Heart right ventricle (tissue), 16 donors: Measurements from ENCODE around the gene TBATA. TPM values are rescaled to one million over a fixed set of nuclear protein-coding genes. Genes with fewer than 3 reads are reported as not detected.

ENCODE experiments used
- ATAC-seq, 8 donors: fragments of 200-7000 bp; cut with Tn5 transposase; one replicate each; pipeline ENCODE4 v1.9.1; 2020; ENCODE audit warnings: mild to moderate bottlenecking in 8 of 8, moderate library complexity in 8 of 8, moderate number of reproducible peaks in 1 of 8
- DNase-seq, 2 donors: peaks; one replicate each; pipeline ENCODE4 v3.0.0-alpha.2; 2020
- H3K27ac ChIP-seq, 10 donors: fragments of 200-600 bp; sonication (generic) in 2 of 10; one replicate each; pipeline versions ENCODE4 v1.5.0 to v1.8.0; 2020 to 2022; ENCODE audit warnings: mild to moderate bottlenecking in 3 of 10
- H3K27me3 ChIP-seq, 7 donors: fragments of 200-600 bp; one replicate each; pipeline ENCODE4 v1.8.0; 2021 to 2022; ENCODE audit warnings: mild to moderate bottlenecking in 2 of 7
- H3K36me3 ChIP-seq, 9 donors: fragments of 200-600 bp; sonication (generic) in 1 of 9; one replicate each; pipeline versions ENCODE4 v1.5.0 to v1.8.0; 2020 to 2022; ENCODE audit warnings: mild to moderate bottlenecking in 2 of 9
- H3K4me1 ChIP-seq, 9 donors: fragments of 200-600 bp; sonication (generic) in 1 of 9; one replicate each; pipeline versions ENCODE4 v1.5.0 to v1.8.0; 2020 to 2022; ENCODE audit warnings: mild to moderate bottlenecking in 4 of 9
- H3K4me3 ChIP-seq, 10 donors: fragments of 200-600 bp; sonication (generic) in 2 of 10; one replicate each; pipeline versions ENCODE4 v1.5.0 to v1.8.0; 2020 to 2022; ENCODE audit warnings: mild to moderate bottlenecking in 7 of 10, moderate library complexity in 2 of 10
- H3K9me3 ChIP-seq, 11 donors: fragments of 200-600 bp in 10 of 11; sonication (generic) in 2 of 11; one replicate each; pipeline versions ENCODE4 v1.5.0 to v1.8.0; 2013 to 2022; ENCODE audit warnings: mild to moderate bottlenecking in 2 of 11, control low read depth in 1 of 11, moderate library complexity in 1 of 11
- WGBS, 2 donors: extraction: QIAGEN DNeasy Blood & Tissue Kit; methylation state at CpG; one replicate each; pipeline ENCODE4 v1.1.7; 2013; ENCODE audit warnings: inconsistent platforms in 1 of 2; 5-methylcytosine and 5-hydroxymethylcytosine counted together
- intact Hi-C, 10 donors: fragments of 100-400 bp; cut with DNase I; formaldehyde crosslinking; loops; one replicate each; pipeline versions ENCODE4 v1.11.1 to v1.14.2; 2022
- polyA plus RNA-seq, 2 donors: library from polyadenylated mRNA; stranded (reverse); fragments of 200-250 nt; gene quantifications; one replicate each; pipeline ENCODE4 v1.2.3, GENCODE V29; 2013
- total RNA-seq, 10 donors: library from RNA; stranded (reverse); fragmentation: NEBNext Ultra II Directional in 3 of 10; extraction: Animal tissue kit (Norgen Biotek cat#: 25700) in 3 of 10; gene quantifications; one replicate each; pipeline versions ENCODE4 v1.2.1 to v1.2.4, GENCODE V29; 2021 to 2023
- TF ChIP-seq, protein P1 (sequence below), 9 donors: fragments of 200-600 bp; sonication (generic) in 2 of 9; IDR thresholded peaks; one replicate each; pipeline versions ENCODE4 v1.5.0 to v1.8.0; 2021 to 2022; ENCODE audit warnings: antibody characterized with exemption in 9 of 9, mild to moderate bottlenecking in 5 of 9, moderate library complexity in 1 of 9
- donor health status: Arrhythmogenic right ventricular cardiomyopathy.
- donor health status: ischemic (EF 13 %, LVEDD 7.1; RV severe dilation, severe dysfunction).
- donor health status: healthy with polysubstance abuse.
- donor health status: DM: no; HTN: yes; CAD: no.
- donor health status: DM: no; HTN: no; CAD: no.
- donor health status: ischemic (EF 25% LVEDD 6.9; RV normal size, moderate dysfunction).
- donor health status: ischemic (EF 25% LVEDD 5.7; RV mildly dilated, moderate dysfunction).
- donor health status: healthy.
- donor health status: DM: yes; HTN: yes; CAD: no.
- donor health status: Ischemic cardiomyopathy.
- donor health status: ischemic (EF 35%, LVEDD 5.7; RV mildly dilated, moderate dysfunction).
- donor health status: nonischemic (EF 11% LVEDD 7.7; RV severe dilation, severe dysfunction).
- donor health status: DM: yes; HTN: yes; CAD: no.
- donor health status: PGD.
- donor health status: ischemic (EF 29% LVEDD 5.4; RV normal size, mild dysfunction).
- donor health status: nonischemic (EF 23%, LVEDD 6.1; RV moderate dilation, normal function).

Gene TBATA
- total and polyA plus RNA-seq, 12 donors, result not detected

GRCh38 chr10:70732569-70732968 is 52.6 kb downstream of the TBATA start:
- Histone ChIP-seq H3K27ac (no peak overlapping the region), H3K27me3 (no peaks in the 10 kb centered on the region), H3K4me3 (no peak overlapping the region), H3K4me1 (peaks cover 0 to 17% (median 8%) of the 10 kb centered on the region in 9 donors), H3K9me3 (no peaks in the 10 kb centered on the region), H3K36me3 (no peaks in the 10 kb centered on the region)
- TF ChIP-seq, protein P1, sequence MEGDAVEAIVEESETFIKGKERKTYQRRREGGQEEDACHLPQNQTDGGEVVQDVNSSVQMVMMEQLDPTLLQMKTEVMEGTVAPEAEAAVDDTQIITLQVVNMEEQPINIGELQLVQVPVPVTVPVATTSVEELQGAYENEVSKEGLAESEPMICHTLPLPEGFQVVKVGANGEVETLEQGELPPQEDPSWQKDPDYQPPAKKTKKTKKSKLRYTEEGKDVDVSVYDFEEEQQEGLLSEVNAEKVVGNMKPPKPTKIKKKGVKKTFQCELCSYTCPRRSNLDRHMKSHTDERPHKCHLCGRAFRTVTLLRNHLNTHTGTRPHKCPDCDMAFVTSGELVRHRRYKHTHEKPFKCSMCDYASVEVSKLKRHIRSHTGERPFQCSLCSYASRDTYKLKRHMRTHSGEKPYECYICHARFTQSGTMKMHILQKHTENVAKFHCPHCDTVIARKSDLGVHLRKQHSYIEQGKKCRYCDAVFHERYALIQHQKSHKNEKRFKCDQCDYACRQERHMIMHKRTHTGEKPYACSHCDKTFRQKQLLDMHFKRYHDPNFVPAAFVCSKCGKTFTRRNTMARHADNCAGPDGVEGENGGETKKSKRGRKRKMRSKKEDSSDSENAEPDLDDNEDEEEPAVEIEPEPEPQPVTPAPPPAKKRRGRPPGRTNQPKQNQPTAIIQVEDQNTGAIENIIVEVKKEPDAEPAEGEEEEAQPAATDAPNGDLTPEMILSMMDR (IDR thresholded peaks at IDR 0.05), result no peak
- no peak for DNase-seq
- ATAC-seq, result no peak
- intact Hi-C loops, result no loop called here
- WGBS, 2 donors, result 92 to 97% methylated on average over 4 of the region's 4 CpGs

DNA sequence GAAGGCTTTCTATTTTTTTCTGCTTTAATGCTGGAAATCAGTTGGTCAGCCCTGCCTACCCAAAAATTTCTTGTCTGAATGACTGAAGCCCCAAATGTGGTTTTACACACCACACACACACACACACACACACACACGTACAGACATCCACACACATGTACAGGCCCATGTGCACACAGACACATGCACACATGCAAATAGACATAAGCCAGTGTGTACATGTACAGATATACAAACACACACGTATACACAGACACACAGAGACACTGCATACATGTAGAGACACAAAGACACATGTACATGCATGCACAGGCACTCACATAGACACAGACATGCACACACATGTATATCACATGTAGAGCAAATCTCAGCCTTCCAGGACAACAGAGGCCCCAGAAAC is 54.2 kb downstream of the TBATA start:
- H3K36me3 ChIP-seq, result no peaks in the 10 kb centered on the region
- no peak for ATAC-seq
- intact Hi-C loops, result no loop called here
- no peak overlapping the region for H3K4me3 ChIP-seq
- no peaks in the 10 kb centered on the region for H3K27me3 ChIP-seq
- TF ChIP-seq, protein P1 (IDR thresholded peaks at IDR 0.05), result no peak
- peaks cover 0 to 17% (median 8%) of the 10 kb centered on the region in 9 donors for H3K4me1 ChIP-seq
- no peak for DNase-seq
- no peak overlapping the region for H3K27ac ChIP-seq
- no peaks in the 10 kb centered on the region for H3K9me3 ChIP-seq
- WGBS, 2 donors, result 89 to 95% methylated on average over 2 of the region's 2 CpGs

DNA sequence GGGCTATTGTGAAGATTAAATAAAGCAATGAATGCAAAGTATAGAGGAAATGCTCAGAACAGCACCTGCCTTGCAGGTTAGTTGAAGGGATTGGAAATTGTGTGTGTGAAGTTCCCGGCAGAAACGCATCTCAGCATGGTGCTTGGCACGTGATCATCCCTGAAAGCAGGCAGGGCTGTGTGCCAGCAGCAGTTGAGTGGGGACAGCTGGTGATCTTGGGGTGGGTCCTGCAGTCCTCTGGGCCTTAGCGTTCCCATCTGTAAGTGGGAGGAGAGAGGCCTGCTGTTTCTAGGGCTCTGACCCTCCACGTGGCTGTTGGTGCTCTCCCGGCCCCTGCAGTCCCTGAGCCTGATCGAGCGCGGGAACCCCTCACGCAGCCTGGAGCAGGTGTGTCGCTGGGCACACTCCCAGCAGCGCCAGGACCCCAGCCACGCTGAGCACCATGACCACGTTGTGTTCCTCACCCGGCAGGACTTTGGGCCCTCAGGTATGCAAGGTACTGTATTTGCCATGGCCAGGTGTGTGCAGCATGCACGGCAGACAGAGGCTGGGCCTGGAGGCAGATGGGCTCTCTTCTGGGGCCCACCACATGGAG is 55.3 kb downstream of the TBATA start:
- ATAC-seq, result peak in 1 of 8 donors; percentile 10
- no peak for DNase-seq

GRCh38 chr10:70728328-70728727 is 56.8 kb downstream of the TBATA start:
- no peak overlapping the region for H3K4me3 ChIP-seq
- TF ChIP-seq, protein P1 (IDR thresholded peaks at IDR 0.05), result no peak
- DNase-seq (no peak), ATAC-seq (peak in 5 of 8 donors; percentile 29 to 61 (median 51))
- peak overlapping the region in 1 of 10 donors; percentile 9 for H3K27ac ChIP-seq
- no peaks in the 10 kb centered on the region for H3K36me3 ChIP-seq
- H3K4me1 ChIP-seq, result peaks cover 0 to 17% (median 8%) of the 10 kb centered on the region in 9 donors
- 46 to 64% methylated on average over 2 of the region's 2 CpGs for WGBS, 2 donors
- intact Hi-C loops, result no loop called here
- H3K27me3 ChIP-seq, result no peaks in the 10 kb centered on the region
- H3K9me3 ChIP-seq, result no peaks in the 10 kb centered on the region

More for the DNA sequence above, 55.3 kb downstream of the TBATA start:
- Histone ChIP-seq H3K27ac (no peak overlapping the region), H3K4me3 (no peak overlapping the region), H3K27me3 (no peaks in the 10 kb centered on the region), H3K9me3 (no peaks in the 10 kb centered on the region), H3K4me1 (peaks cover 0 to 17% (median 8%) of the 10 kb centered on the region in 9 donors), H3K36me3 (no peaks in the 10 kb centered on the region)
- 67 to 75% methylated on average over 16 of the region's 16 CpGs for WGBS, 2 donors
- TF ChIP-seq, protein P1 (IDR thresholded peaks at IDR 0.05), result no peak
- intact Hi-C loops, result no loop called here
